H9 (cell line): ENCODE measurements around the gene SUSD2. TPM values are rescaled to one million over a fixed set of nuclear protein-coding genes. Genes with fewer than 3 reads are reported as not detected.

Experiments
- DNase-seq: peaks from one replicate; pipeline ENCODE4 v3.0.0-alpha.2; 2017
- H2AFZ ChIP-seq: one replicate; pipeline ENCODE4 v1.6.1; 2013; ENCODE audit warnings: mild to moderate bottlenecking, low read length, control low read depth, moderate library complexity
- H2AK5ac ChIP-seq: 2 replicates; pipeline ENCODE4 v1.6.1; 2013; ENCODE audit warnings: low read length, control low read depth, mixed read lengths; ENCODE audit not compliant: insufficient read length
- H2BK120ac ChIP-seq: one replicate; pipeline ENCODE4 v1.6.1; 2013; ENCODE audit warnings: low read depth, mild to moderate bottlenecking, low read length, control low read depth, inconsistent platforms; ENCODE audit not compliant: poor library complexity, severe bottlenecking
- H2BK12ac ChIP-seq: 2 replicates; pipeline ENCODE4 v1.6.1; 2013; ENCODE audit warnings: low read length, control low read depth, mixed read lengths, low read depth; ENCODE audit not compliant: insufficient read length
- H2BK15ac ChIP-seq: 2 replicates; pipeline ENCODE4 v1.6.1; 2013; ENCODE audit warnings: low read depth, low read length, control low read depth
- H2BK20ac ChIP-seq: one replicate; pipeline ENCODE4 v1.6.1; 2013; ENCODE audit warnings: low read depth, mild to moderate bottlenecking, low read length, control low read depth, inconsistent platforms; ENCODE audit not compliant: poor library complexity, severe bottlenecking
- H2BK5ac ChIP-seq: 2 replicates; pipeline ENCODE4 v1.6.1; 2013; ENCODE audit warnings: low read length, control low read depth, mixed read lengths; ENCODE audit not compliant: insufficient read length
- H3K14ac ChIP-seq: 2 replicates; pipeline ENCODE4 v1.6.1; 2013; ENCODE audit warnings: low read length, control low read depth; ENCODE audit not compliant: insufficient read depth
- H3K18ac ChIP-seq: 2 replicates; pipeline ENCODE4 v1.6.1; 2013; ENCODE audit warnings: low read depth, mild to moderate bottlenecking, mixed read lengths, low read length, control low read depth; ENCODE audit not compliant: insufficient read length
- H3K23ac ChIP-seq: 2 replicates; pipeline ENCODE4 v1.6.1; 2013; ENCODE audit warnings: low read length, control low read depth, mixed read lengths, low read depth; ENCODE audit not compliant: insufficient read length
- H3K23me2 ChIP-seq: 2 replicates; pipeline ENCODE4 v1.6.1; 2013; ENCODE audit warnings: low read depth, mild to moderate bottlenecking, mixed read lengths, low read length, control low read depth; ENCODE audit not compliant: insufficient read length, poor library complexity, severe bottlenecking
- H3K27ac ChIP-seq: 2 replicates; pipeline ENCODE4 v1.5.1; 2013; ENCODE audit warnings: low read length, control low read depth, mixed read lengths, low read depth; ENCODE audit not compliant: insufficient read length
- H3K27me3 ChIP-seq: 2 replicates; pipeline ENCODE4 v1.6.1; 2013; ENCODE audit warnings: low read length, control low read depth, inconsistent platforms; ENCODE audit not compliant: insufficient read depth
- H3K4ac ChIP-seq: 2 replicates; pipeline ENCODE4 v1.6.1; 2013; ENCODE audit warnings: low read depth, mild to moderate bottlenecking, control low read depth, inconsistent platforms, low read length, moderate library complexity
- H3K4me1 ChIP-seq: 2 replicates; pipeline ENCODE4 v1.6.1; 2013; ENCODE audit warnings: low read length, control low read depth, inconsistent platforms; ENCODE audit not compliant: insufficient read depth
- H3K4me2 ChIP-seq: 2 replicates; pipeline ENCODE4 v1.6.1; 2013; ENCODE audit warnings: low read length, control low read depth, mixed read lengths; ENCODE audit not compliant: insufficient read length, insufficient read depth
- H3K56ac ChIP-seq: 2 replicates; pipeline ENCODE4 v1.6.1; 2013; ENCODE audit warnings: low read depth, mild to moderate bottlenecking, mixed read lengths, low read length, control low read depth; ENCODE audit not compliant: insufficient read length
- H3K79me1 ChIP-seq: 2 replicates; pipeline ENCODE4 v1.6.1; 2013; ENCODE audit warnings: low read depth, mild to moderate bottlenecking, moderate library complexity, low read length, control low read depth, inconsistent platforms; ENCODE audit not compliant: insufficient read depth, poor library complexity, severe bottlenecking
- H3K79me2 ChIP-seq: 2 replicates; pipeline ENCODE4 v1.6.1; 2013; ENCODE audit warnings: low read length, control low read depth, inconsistent platforms; ENCODE audit not compliant: insufficient read depth
- H3K9ac ChIP-seq: 2 replicates; pipeline ENCODE4 v1.6.1; 2013; ENCODE audit warnings: low read length, control low read depth, mixed read lengths; ENCODE audit not compliant: insufficient read length; ENCODE audit errors: extremely low read depth
- H3K9me3 ChIP-seq: one replicate; pipeline ENCODE4 v1.6.1; 2013; ENCODE audit warnings: low read depth, low read length, inconsistent platforms; ENCODE audit not compliant: control insufficient read depth
- H3T11ph ChIP-seq: one replicate; pipeline ENCODE4 v1.6.1; 2013; ENCODE audit warnings: mild to moderate bottlenecking, low read length, control low read depth, inconsistent platforms
- H4K20me1 ChIP-seq: one replicate; pipeline ENCODE4 v1.6.1; 2013; ENCODE audit not compliant: control insufficient read depth, insufficient read length, insufficient read depth
- H4K5ac ChIP-seq: 2 replicates; pipeline ENCODE4 v1.6.1; 2013; ENCODE audit warnings: low read depth, mild to moderate bottlenecking, mixed read lengths, low read length, control low read depth; ENCODE audit not compliant: insufficient read length
- H4K8ac ChIP-seq: replicated peaks from 2 replicates; pipeline ENCODE4 v1.6.1; 2013; ENCODE audit warnings: low read length, control low read depth, mixed read lengths, low read depth; ENCODE audit not compliant: insufficient read length
- H4K91ac ChIP-seq: 2 replicates; pipeline ENCODE4 v1.6.1; 2013; ENCODE audit warnings: low read depth, mild to moderate bottlenecking, moderate library complexity, mixed read lengths, low read length, control low read depth; ENCODE audit not compliant: insufficient read length
- H3K27ac Mint-ChIP-seq, 3 experiments: 2 replicates in 2 of 3; 3 replicates in 1 of 3; pipeline ENCODE4 v1.8.0; 2020 to 2021; ENCODE audit warnings: mixed read lengths in 3 of 3, mild to moderate bottlenecking in 1 of 3, moderate library complexity in 1 of 3
- H3K27me3 Mint-ChIP-seq: 2 replicates; pipeline ENCODE4 v1.8.0; 2021; ENCODE audit warnings: low read depth, mild to moderate bottlenecking, moderate library complexity, mixed read lengths
- H3K36me3 Mint-ChIP-seq, 3 experiments: 2 replicates in 2 of 3; 3 replicates in 1 of 3; pipeline ENCODE4 v1.8.0; 2020 to 2021; ENCODE audit warnings: low read depth in 3 of 3, mixed read lengths in 3 of 3; ENCODE audit not compliant: insufficient read depth in 1 of 3
- H3K4me1 Mint-ChIP-seq, 2 experiments: 2 replicates each; pipeline ENCODE4 v1.8.0; 2020; ENCODE audit warnings: mixed read lengths in 2 of 2
- H3K4me3 Mint-ChIP-seq, 2 experiments: 2 replicates in 1 of 2; 3 replicates in 1 of 2; pipeline ENCODE4 v1.8.0; 2020 to 2021; ENCODE audit warnings: mild to moderate bottlenecking in 2 of 2, mixed read lengths in 2 of 2, moderate library complexity in 1 of 2
- H3K9me3 Mint-ChIP-seq, 2 experiments: 2 replicates in 1 of 2; 3 replicates in 1 of 2; pipeline ENCODE4 v1.8.0; 2020; ENCODE audit warnings: mild to moderate bottlenecking in 2 of 2, mixed read lengths in 2 of 2, moderate library complexity in 1 of 2
- WGBS: extraction: QIAGEN DNeasy Blood & Tissue Kit; methylation state at CpG from one replicate; pipeline ENCODE4 v1.1.7; 2013; ENCODE audit warnings: missing lambda C conversion rate, low lambda C conversion rate, mixed read lengths; ENCODE audit not compliant: insufficient read length; ENCODE audit errors: extremely low coverage; 5-methylcytosine and 5-hydroxymethylcytosine counted together
- total RNA-seq: library from RNA; stranded (reverse); gene quantifications from 2 replicates; pipeline ENCODE4 v1.2.1, GENCODE V29; 2021
- TF ChIP-seq, protein P1 (sequence below): fragments of 200-600 bp; sonication (generic); conservative IDR thresholded peaks from 3 replicates; pipeline ENCODE4 v1.8.0; 2021; ENCODE audit warnings: antibody characterized with exemption, mild to moderate bottlenecking

The SUSD2 gene
- total RNA-seq, 1 experiment from 2014 or later = 4.2 TPM

DNA sequence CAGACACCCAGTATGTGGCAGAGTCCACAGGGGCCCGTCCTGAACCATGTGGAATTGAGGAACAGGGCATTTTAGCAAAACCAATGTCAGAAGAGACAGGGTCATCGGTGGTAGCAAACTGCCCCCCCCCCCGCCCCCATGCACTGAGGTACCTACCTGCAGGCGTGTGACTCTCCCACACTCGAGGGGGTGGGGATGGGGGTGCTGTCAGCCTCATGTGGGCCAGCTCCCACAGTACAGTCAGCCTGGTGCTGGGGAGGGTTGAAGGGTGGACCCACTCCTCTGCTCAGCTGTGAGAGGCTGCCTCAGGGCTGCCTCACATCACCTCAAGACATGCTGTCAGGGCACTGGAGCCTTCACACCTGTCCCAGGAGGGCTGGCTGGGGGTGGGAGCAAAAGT is 10.7 kb upstream of the SUSD2 start:
- H3K4me3 Mint-ChIP-seq = no peak overlapping the region
- H3K79me1 ChIP-seq = no peaks in the 10 kb centered on the region
- H3K9me3 Mint-ChIP-seq = no peaks in the 10 kb centered on the region; a peak in 1 of 5 replicates
- no peak overlapping the region for H3K18ac ChIP-seq
- no peaks in the 10 kb centered on the region for H3K9me3 ChIP-seq
- H3K23me2 ChIP-seq = no peaks in the 10 kb centered on the region
- H3K56ac ChIP-seq = no peak overlapping the region
- no peak overlapping the region for H2AFZ ChIP-seq
- no peaks in the 10 kb centered on the region for H3K4me1 ChIP-seq
- H2BK12ac ChIP-seq = no peak overlapping the region
- no peak overlapping the region for H4K91ac ChIP-seq
- no peak overlapping the region for H3K14ac ChIP-seq
- no peak overlapping the region for H4K5ac ChIP-seq
- H3K23ac ChIP-seq = no peak overlapping the region
- peaks cover 7 to 47% (median 33%) of the 10 kb centered on the region in 3 experiments for H3K36me3 Mint-ChIP-seq
- no peaks in the 10 kb centered on the region for H3K79me2 ChIP-seq
- H2BK15ac ChIP-seq = no peak overlapping the region
- TF ChIP-seq, protein P1, sequence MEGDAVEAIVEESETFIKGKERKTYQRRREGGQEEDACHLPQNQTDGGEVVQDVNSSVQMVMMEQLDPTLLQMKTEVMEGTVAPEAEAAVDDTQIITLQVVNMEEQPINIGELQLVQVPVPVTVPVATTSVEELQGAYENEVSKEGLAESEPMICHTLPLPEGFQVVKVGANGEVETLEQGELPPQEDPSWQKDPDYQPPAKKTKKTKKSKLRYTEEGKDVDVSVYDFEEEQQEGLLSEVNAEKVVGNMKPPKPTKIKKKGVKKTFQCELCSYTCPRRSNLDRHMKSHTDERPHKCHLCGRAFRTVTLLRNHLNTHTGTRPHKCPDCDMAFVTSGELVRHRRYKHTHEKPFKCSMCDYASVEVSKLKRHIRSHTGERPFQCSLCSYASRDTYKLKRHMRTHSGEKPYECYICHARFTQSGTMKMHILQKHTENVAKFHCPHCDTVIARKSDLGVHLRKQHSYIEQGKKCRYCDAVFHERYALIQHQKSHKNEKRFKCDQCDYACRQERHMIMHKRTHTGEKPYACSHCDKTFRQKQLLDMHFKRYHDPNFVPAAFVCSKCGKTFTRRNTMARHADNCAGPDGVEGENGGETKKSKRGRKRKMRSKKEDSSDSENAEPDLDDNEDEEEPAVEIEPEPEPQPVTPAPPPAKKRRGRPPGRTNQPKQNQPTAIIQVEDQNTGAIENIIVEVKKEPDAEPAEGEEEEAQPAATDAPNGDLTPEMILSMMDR = no peak
- no peak overlapping the region for H3K27ac ChIP-seq
- no peak overlapping the region for H3T11ph ChIP-seq
- no peaks in the 10 kb centered on the region for H3K27me3 Mint-ChIP-seq
- no peak overlapping the region for H3K27ac Mint-ChIP-seq
- H2BK20ac ChIP-seq = no peak overlapping the region
- no peak for DNase-seq
- WGBS = no CpG with 5 or more reads among the region's 5 CpGs
- no peak overlapping the region for H3K4me2 ChIP-seq
- H2BK5ac ChIP-seq = no peak overlapping the region
- peaks cover 2 to 5% of the 10 kb centered on the region in 2 experiments; a peak in 1 of 4 replicates for H3K4me1 Mint-ChIP-seq
- no peak overlapping the region for H2BK120ac ChIP-seq
- H3K9ac ChIP-seq = no peak overlapping the region
- H2AK5ac ChIP-seq = no peak overlapping the region
- no peaks in the 10 kb centered on the region for H4K20me1 ChIP-seq
- no peak overlapping the region for H3K4ac ChIP-seq
- no peaks in the 10 kb centered on the region for H3K27me3 ChIP-seq
- no peak overlapping the region for H4K8ac ChIP-seq
